Colonic mucosa (tissue), 4 donors: ENCODE results near the gene TUBA8. TPM values are rescaled to one million over a fixed set of nuclear protein-coding genes. Genes with fewer than 3 reads are reported as not detected.
"Not testable (repeated sequence)": the region's sequence is repeated elsewhere in the genome, so short reads cannot be mapped to it uniquely, and the experiment has no call there.

Source experiments
- DNase-seq: peaks from one replicate; pipeline ENCODE4 v3.0.0-alpha.2; 2020
- H3K27ac ChIP-seq: fragments of 200-600 bp; one replicate; pipeline ENCODE4 v1.8.0; 2021
- H3K27me3 ChIP-seq: fragments of 200-600 bp; one replicate; pipeline ENCODE4 v1.8.0; 2021
- H3K36me3 ChIP-seq: fragments of 200-600 bp; one replicate; pipeline ENCODE4 v1.8.0; 2021
- H3K4me1 ChIP-seq: fragments of 200-600 bp; one replicate; pipeline ENCODE4 v1.8.0; 2021; ENCODE audit warnings: mild to moderate bottlenecking
- H3K4me3 ChIP-seq: fragments of 200-600 bp; one replicate; pipeline ENCODE4 v1.8.0; 2021
- H3K9ac ChIP-seq, 2 donors: one replicate each; pipeline ENCODE4 v1.7.0; 2013; ENCODE audit warnings: control low read depth in 2 of 2, low read depth in 2 of 2, low read length in 2 of 2
- H3K9me3 ChIP-seq: fragments of 200-600 bp; one replicate; pipeline ENCODE4 v1.8.0; 2021
- intact Hi-C: fragments of 100-400 bp; cut with DNase I; formaldehyde crosslinking; loops from one replicate; pipeline ENCODE4 v1.14.1; 2022
- total RNA-seq, 2 donors: library from RNA; stranded (reverse); fragmentation: NEBNext Ultra II Directional in 1 of 2; extraction: Animal tissue kit (Norgen Biotek cat#: 25700) in 1 of 2; gene quantifications; one replicate each; pipeline ENCODE4 v1.2.1, GENCODE V29; 2021
- TF ChIP-seq, protein P1 (sequence below): fragments of 200-600 bp; IDR thresholded peaks from one replicate; pipeline ENCODE4 v1.8.0; 2022; ENCODE audit warnings: antibody characterized with exemption, mild to moderate bottlenecking
- donor health status: healthy.
- donor health status: DM: no; HTN: no; CAD: no.
- donor health status: DM: no; HTN: no; CAD: no.

Gene TUBA8
- total RNA-seq, 2 donors from 2014 or later = 1.6 TPM

DNA sequence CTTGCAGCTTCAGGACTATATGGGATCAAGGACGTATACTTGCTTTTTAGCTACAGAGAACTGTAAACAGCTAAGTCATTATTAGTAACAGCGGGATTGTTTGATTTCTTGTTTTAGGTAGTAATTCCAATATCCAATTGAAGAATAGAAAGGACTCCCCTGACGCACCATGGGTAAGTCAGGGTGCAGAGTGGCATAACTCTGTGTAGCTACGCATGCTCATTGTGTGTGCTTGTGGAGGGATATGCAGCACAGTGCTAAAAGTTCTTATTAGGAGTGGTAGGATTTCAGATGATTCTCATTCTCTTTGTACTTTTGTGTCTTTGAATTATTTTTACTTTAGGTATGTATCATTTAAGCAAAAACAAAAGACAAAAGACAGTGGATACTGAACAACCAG is 40.6 kb upstream of the TUBA8 start:
- no peaks in the 10 kb centered on the region for H3K27me3 ChIP-seq
- no peaks in the 10 kb centered on the region for H3K4me1 ChIP-seq
- no peak for DNase-seq
- H3K4me3 ChIP-seq = no peak overlapping the region
- intact Hi-C loops = loop anchor here (10.0 kb wide), 2 partner anchors 165 to 325 kb away; no protein-coding TSS in a partner anchor
- H3K9me3 ChIP-seq = no peaks in the 10 kb centered on the region
- TF ChIP-seq, protein P1, sequence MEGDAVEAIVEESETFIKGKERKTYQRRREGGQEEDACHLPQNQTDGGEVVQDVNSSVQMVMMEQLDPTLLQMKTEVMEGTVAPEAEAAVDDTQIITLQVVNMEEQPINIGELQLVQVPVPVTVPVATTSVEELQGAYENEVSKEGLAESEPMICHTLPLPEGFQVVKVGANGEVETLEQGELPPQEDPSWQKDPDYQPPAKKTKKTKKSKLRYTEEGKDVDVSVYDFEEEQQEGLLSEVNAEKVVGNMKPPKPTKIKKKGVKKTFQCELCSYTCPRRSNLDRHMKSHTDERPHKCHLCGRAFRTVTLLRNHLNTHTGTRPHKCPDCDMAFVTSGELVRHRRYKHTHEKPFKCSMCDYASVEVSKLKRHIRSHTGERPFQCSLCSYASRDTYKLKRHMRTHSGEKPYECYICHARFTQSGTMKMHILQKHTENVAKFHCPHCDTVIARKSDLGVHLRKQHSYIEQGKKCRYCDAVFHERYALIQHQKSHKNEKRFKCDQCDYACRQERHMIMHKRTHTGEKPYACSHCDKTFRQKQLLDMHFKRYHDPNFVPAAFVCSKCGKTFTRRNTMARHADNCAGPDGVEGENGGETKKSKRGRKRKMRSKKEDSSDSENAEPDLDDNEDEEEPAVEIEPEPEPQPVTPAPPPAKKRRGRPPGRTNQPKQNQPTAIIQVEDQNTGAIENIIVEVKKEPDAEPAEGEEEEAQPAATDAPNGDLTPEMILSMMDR = no peak
- no peaks in the 10 kb centered on the region for H3K36me3 ChIP-seq
- H3K27ac ChIP-seq = peak overlapping the region; percentile 43
- no peak overlapping the region for H3K9ac ChIP-seq

DNA sequence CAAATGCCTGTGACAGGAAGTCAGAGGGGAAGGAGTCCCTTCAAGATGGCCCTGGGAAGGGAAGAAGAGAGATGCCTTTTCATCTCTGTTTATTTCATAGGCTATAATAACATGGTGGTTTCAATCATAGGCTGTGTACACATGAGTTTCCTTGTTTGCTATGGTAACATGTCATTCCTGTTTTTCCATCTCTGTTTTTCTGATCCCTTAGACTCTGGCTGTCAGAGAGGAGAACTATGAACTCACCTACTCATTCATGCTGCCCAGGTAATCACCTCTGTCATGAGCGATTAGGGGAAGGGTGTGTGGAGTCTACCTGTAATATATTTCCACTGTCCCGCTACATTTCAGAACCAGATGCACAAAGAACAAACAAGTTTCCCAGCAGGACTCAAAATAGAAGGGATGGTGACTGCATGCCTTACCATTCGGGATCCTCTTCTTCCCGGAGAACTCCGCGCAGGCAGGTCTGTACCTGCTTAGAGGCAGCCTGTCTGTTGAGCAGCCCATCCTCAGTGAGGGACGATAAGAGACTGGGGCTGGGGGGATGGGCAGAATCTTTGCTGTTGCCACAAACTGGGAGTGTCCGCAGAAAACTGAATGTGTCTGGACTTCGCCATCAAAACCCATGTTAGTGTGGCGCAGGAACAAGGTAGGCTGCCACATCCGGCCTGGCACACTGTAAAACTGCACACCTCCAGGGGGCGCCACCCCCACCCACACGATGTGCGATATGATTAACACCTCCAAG is 39.9 kb upstream of the TUBA8 start:
- H3K27ac ChIP-seq = peak overlapping the region; percentile 33
- no peak overlapping the region for H3K4me3 ChIP-seq
- H3K4me1 ChIP-seq = no peaks in the 10 kb centered on the region
- no peaks in the 10 kb centered on the region for H3K27me3 ChIP-seq
- TF ChIP-seq, protein P1 = peak; percentile 25
- no peaks in the 10 kb centered on the region for H3K9me3 ChIP-seq
- no peak overlapping the region for H3K9ac ChIP-seq
- DNase-seq = no peak
- intact Hi-C loops = loop anchor here (10.0 kb wide), 2 partner anchors 166 to 326 kb away; no protein-coding TSS in a partner anchor
- H3K36me3 ChIP-seq = no peaks in the 10 kb centered on the region

DNA sequence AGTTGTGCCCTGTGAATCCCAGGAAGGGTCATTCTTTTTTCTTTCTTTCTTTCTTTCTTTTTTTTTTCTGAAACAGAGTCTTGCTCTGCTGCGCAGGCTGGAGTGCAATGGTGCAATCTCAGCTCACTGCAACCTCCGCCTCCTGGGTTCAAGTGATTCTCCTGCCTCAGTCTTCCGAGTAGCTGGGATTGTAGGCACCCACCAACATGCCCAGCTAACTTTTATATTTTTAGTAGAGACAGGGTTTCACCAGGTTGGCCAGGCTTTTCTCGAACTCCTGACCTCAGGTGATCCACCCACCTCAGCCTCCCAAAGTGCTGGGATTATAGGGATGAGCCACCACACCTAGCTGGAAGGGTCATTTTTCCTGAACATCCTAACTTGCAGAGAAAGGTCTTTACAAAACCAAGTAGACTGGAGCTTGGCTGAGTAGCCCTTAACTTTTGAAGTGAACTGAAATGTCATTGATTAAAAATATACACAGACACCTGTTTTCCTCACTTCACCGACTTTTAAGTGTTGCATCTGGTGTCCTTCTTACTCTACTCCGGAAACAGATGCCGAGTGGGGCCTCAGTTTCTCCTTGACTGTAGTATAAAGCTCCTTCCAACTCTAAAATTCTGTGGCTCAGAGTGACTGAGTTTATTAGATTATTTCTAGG is 39.2 kb upstream of the TUBA8 start:
- H3K9me3 ChIP-seq, H3K27ac ChIP-seq, H3K4me3 ChIP-seq, H3K36me3 ChIP-seq, DNase-seq, H3K9ac ChIP-seq, H3K4me1 ChIP-seq, H3K27me3 ChIP-seq: not testable (repeated sequence)
- intact Hi-C loops = loop anchor here (10.0 kb wide), 2 partner anchors 167 to 327 kb away; no protein-coding TSS in a partner anchor

DNA sequence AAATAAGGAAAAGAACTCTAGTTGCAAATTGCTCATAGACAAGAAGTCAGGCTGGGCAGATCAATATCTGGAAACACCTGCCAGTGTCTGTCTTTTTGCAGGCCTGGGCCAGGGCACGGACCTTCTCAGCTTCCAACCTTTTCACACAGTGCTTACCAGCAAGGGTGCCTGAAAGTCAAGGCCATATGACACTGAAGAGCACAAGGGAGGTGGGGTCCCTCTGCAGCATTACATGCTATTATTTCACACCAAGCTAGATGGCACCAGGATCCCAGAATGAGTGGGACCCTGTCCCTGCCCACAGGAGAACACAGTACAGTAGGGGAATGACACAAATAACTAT is 38.7 kb upstream of the TUBA8 start:
- Histone ChIP-seq H3K9me3 (no peaks in the 10 kb centered on the region), H3K4me1 (peaks cover 7% of the 10 kb centered on the region), H3K27ac (no peak overlapping the region), H3K27me3 (no peaks in the 10 kb centered on the region), H3K4me3 (no peak overlapping the region), H3K36me3 (no peaks in the 10 kb centered on the region), H3K9ac (no peak overlapping the region)
- TF ChIP-seq, protein P1 = no peak
- no peak for DNase-seq
- intact Hi-C loops = loop anchor here (10.0 kb wide), 2 partner anchors 167 to 327 kb away; no protein-coding TSS in a partner anchor

DNA sequence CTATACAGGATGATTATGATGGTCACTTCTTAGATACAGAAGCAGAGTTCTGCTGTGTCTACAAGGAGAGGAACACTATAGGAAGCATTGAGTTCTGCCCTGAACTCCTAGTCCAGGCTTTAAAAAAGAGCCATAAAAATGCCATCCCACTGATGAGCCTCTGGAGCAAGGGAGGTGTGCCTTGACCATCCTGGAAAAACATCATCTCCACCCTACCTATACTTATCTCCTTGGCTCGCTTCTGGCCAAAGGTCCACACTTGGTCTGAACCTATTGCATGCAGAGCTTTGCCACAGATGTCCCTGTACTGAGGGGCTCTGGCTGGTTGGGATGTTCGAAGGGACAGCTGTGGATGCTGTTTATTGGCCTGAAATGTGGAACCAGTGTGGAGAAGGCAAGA is 37.1 kb upstream of the TUBA8 start:
- Histone ChIP-seq H3K4me1 (peaks cover 7% of the 10 kb centered on the region), H3K4me3 (no peak overlapping the region), H3K27me3 (no peaks in the 10 kb centered on the region), H3K36me3 (no peaks in the 10 kb centered on the region), H3K9me3 (no peaks in the 10 kb centered on the region), H3K27ac (no peak overlapping the region), H3K9ac (no peak overlapping the region)
- TF ChIP-seq, protein P1 = no peak
- intact Hi-C loops = loop anchor here (10.0 kb wide), 2 partner anchors 169 to 329 kb away; no protein-coding TSS in a partner anchor
- DNase-seq = no peak

DNA sequence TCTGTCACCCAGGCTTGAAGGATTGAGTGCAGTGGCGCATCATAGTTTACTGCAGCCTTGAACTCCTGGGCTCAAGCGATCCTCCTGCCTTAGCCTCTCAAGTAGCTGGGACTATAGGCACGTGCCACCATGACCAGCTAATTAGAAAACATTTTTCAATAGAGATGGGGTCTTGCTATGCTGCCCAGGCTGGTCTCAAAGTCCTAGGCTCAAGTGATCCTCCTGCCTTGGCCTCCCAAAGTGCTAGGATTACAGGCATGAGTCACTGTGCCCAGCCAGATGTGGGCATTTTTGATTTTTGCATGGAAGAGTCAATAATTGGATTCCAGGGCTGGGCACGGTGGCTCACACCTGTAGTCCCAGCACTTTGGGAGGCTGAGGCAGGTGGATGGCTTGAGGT is 36.7 kb upstream of the TUBA8 start:
- H3K4me1 ChIP-seq, H3K9me3 ChIP-seq, H3K4me3 ChIP-seq, DNase-seq, H3K36me3 ChIP-seq, H3K9ac ChIP-seq, H3K27me3 ChIP-seq, H3K27ac ChIP-seq: not testable (repeated sequence)
- intact Hi-C loops = loop anchor here (2.0 to 10.0 kb wide), 3 partner anchors 169 to 329 kb away; no protein-coding TSS in a partner anchor
